Measurements from ENCODE around the gene KIAA1328. TPM values are rescaled to one million over a fixed set of nuclear protein-coding genes. Genes with fewer than 3 reads are reported as not detected.
A peak's percentile ranks its signal among the peaks of the same experiment; 100 is the strongest.

KIAA1328 gene
- total RNA-seq, 1 donor from 2014 or later: 5.8 TPM

- no peaks in the 10 kb centered on the region for H3K36me3 ChIP-seq (ENCODE audit: control insufficient read depth, insufficient read depth, low read length)
- TF ChIP-seq CTCF (IDR thresholded peaks at IDR 0.05; ENCODE audit: insufficient read depth, low read length, poor library complexity, severe bottlenecking): no peak
- H3K4me3 ChIP-seq (ENCODE audit: low read depth, low read length): no peak overlapping the region
- no peak for DNase-seq (ENCODE audit: low read depth)
- no peaks in the 10 kb centered on the region for H3K27me3 ChIP-seq (ENCODE audit: control insufficient read depth, insufficient read depth, low read length)
Measured at GRCh38 chr18:36960038-36960437, 131.1 kb downstream of the KIAA1328 start.

- TF ChIP-seq CTCF (IDR thresholded peaks at IDR 0.05; ENCODE audit: insufficient read depth, low read length, poor library complexity, severe bottlenecking): no peak
- Histone ChIP-seq H3K4me3 (ENCODE audit: low read depth, low read length) (no peak overlapping the region), H3K27me3 (ENCODE audit: control insufficient read depth, insufficient read depth, low read length) (no peaks in the 10 kb centered on the region), H3K36me3 (ENCODE audit: control insufficient read depth, insufficient read depth, low read length) (no peaks in the 10 kb centered on the region)
- no peak for DNase-seq (ENCODE audit: low read depth)
Measured at GRCh38 chr18:36963464-36963863, 134.5 kb downstream of the KIAA1328 start.

GRCh38 chr18:36974686-36975085, 145.8 kb downstream of the KIAA1328 start:
- Histone ChIP-seq H3K4me3 (ENCODE audit: low read depth, low read length) (no peak overlapping the region), H3K36me3 (ENCODE audit: control insufficient read depth, insufficient read depth, low read length) (no peaks in the 10 kb centered on the region), H3K27me3 (ENCODE audit: control insufficient read depth, insufficient read depth, low read length) (no peaks in the 10 kb centered on the region)
- DNase-seq (ENCODE audit: low read depth): no peak
- no peak for TF ChIP-seq CTCF (IDR thresholded peaks at IDR 0.05; ENCODE audit: insufficient read depth, low read length, poor library complexity, severe bottlenecking)

- Histone ChIP-seq H3K27me3 (ENCODE audit: control insufficient read depth, insufficient read depth, low read length) (no peaks in the 10 kb centered on the region), H3K36me3 (ENCODE audit: control insufficient read depth, insufficient read depth, low read length) (no peaks in the 10 kb centered on the region), H3K4me3 (ENCODE audit: low read depth, low read length) (no peak overlapping the region)
- no peak for TF ChIP-seq CTCF (IDR thresholded peaks at IDR 0.05; ENCODE audit: insufficient read depth, low read length, poor library complexity, severe bottlenecking)
- peak; percentile 1 for DNase-seq (ENCODE audit: low read depth)
Measured at GRCh38 chr18:36977121-36977520, 148.2 kb downstream of the KIAA1328 start.

GRCh38 chr18:36993068-36993467, 164.1 kb downstream of the KIAA1328 start:
- peak; percentile 1 for DNase-seq (ENCODE audit: low read depth)
- no peak overlapping the region for H3K4me3 ChIP-seq (ENCODE audit: low read depth, low read length)
- no peaks in the 10 kb centered on the region for H3K36me3 ChIP-seq (ENCODE audit: control insufficient read depth, insufficient read depth, low read length)
- no peaks in the 10 kb centered on the region for H3K27me3 ChIP-seq (ENCODE audit: control insufficient read depth, insufficient read depth, low read length)
- TF ChIP-seq CTCF (IDR thresholded peaks at IDR 0.05; ENCODE audit: insufficient read depth, low read length, poor library complexity, severe bottlenecking): no peak

- Histone ChIP-seq H3K4me3 (ENCODE audit: low read depth, low read length) (no peak overlapping the region), H3K36me3 (ENCODE audit: control insufficient read depth, insufficient read depth, low read length) (no peaks in the 10 kb centered on the region), H3K27me3 (ENCODE audit: control insufficient read depth, insufficient read depth, low read length) (no peaks in the 10 kb centered on the region)
- TF ChIP-seq CTCF (IDR thresholded peaks at IDR 0.05; ENCODE audit: insufficient read depth, low read length, poor library complexity, severe bottlenecking): no peak
- DNase-seq (ENCODE audit: low read depth): no peak
Measured at GRCh38 chr18:37006742-37007141, 177.8 kb downstream of the KIAA1328 start.

All from kidney epithelial cell (primary cell).